HG02798 (cell line): ENCODE results near the gene LARGE2.

Experiments used
- ATAC-seq: cut with Tn5 transposase; IDR thresholded peaks from one replicate; pipeline ENCODE4 v1.9.1; 2021; ENCODE audit warnings: mild to moderate bottlenecking; ENCODE audit not compliant: unreplicated experiment, poor library complexity

LARGE2 gene

GRCh38 chr11:45927684-45928413 lies 5.4 kb downstream of the LARGE2 start:
- no peak for ATAC-seq

- ATAC-seq: no peak
These were observed 6.2 kb downstream of the LARGE2 start for GRCh38 chr11:45928535-45929215.

- ATAC-seq: peak; percentile 5
These were observed 7.1 kb downstream of the LARGE2 start for GRCh38 chr11:45929486-45930030.

GRCh38 chr11:45930031-45930794 lies 7.8 kb downstream of the LARGE2 start:
- ATAC-seq: peak; percentile 94

- no peak for ATAC-seq
These were observed 8.6 kb downstream of the LARGE2 start for GRCh38 chr11:45930951-45931570.

GRCh38 chr11:45931739-45932138 lies 9.3 kb downstream of the LARGE2 start:
- no peak for ATAC-seq

GRCh38 chr11:45932217-45932616 lies 9.8 kb downstream of the LARGE2 start:
- ATAC-seq: no peak

- ATAC-seq: no peak
These were observed 10.8 kb downstream of the LARGE2 start for GRCh38 chr11:45933131-45933831.

GRCh38 chr11:45933846-45934579 lies 11.6 kb downstream of the LARGE2 start:
- no peak for ATAC-seq

GRCh38 chr11:45934580-45935318 lies 12.3 kb downstream of the LARGE2 start:
- ATAC-seq: no peak

GRCh38 chr11:45935349-45936064 lies 13.1 kb downstream of the LARGE2 start:
- no peak for ATAC-seq

- ATAC-seq: no peak
These were observed 14.1 kb downstream of the LARGE2 start for GRCh38 chr11:45936511-45937054.

GRCh38 chr11:45937916-45938315 lies 15.5 kb downstream of the LARGE2 start:
- ATAC-seq: no peak

- no peak for ATAC-seq
These were observed 17.4 kb downstream of the LARGE2 start for GRCh38 chr11:45939836-45940235.

GRCh38 chr11:45941285-45941684 lies 18.8 kb downstream of the LARGE2 start:
- no peak for ATAC-seq

GRCh38 chr11:45942381-45942780 lies 19.9 kb downstream of the LARGE2 start:
- no peak for ATAC-seq

- ATAC-seq: no peak
These were observed 23.0 kb downstream of the LARGE2 start for GRCh38 chr11:45945397-45945999.
